K562 (cell line): Measurements from ENCODE around the gene DNAAF1. TPM values are rescaled to one million over a fixed set of nuclear protein-coding genes. Genes with fewer than 3 reads are reported as not detected.

Experiments used
- ATAC-seq: fragments of 200-7000 bp; cut with Tn5 transposase; 3 replicates; pipeline ENCODE4 v1.9.1; 2020; ENCODE audit warnings: moderate library complexity
- BruUV-seq: library from RNA; stranded (reverse); fragments of 400-500 nt; replicated peaks from 2 replicates; lab custom pipeline; 2021; lab: Mats Ljungman, UMichigan
- CTCF ChIA-PET: fragments of 300-600 bp; formaldehyde crosslinking; extraction: SDS; loops from one replicate; lab custom pipeline; 2021; ENCODE audit warnings: low intra/inter-chr PET ratio; lab: Yijun Ruan, JAX
- POLR2A ChIA-PET: fragments of 300-600, 350-650 bp; sonication (Branson Sonifier 250); formaldehyde crosslinking; extraction: SDS; loops from one replicate; lab custom pipeline; 2021; ENCODE audit warnings: antibody characterized with exemption, inconsistent platforms; lab: Yijun Ruan, JAX
- DNase-seq, 4 experiments: peaks; one replicate each; pipeline versions ENCODE4 v3.0.0 to v3.0.0-alpha.2; 2011 to 2018; ENCODE audit warnings: low spot score in 3 of 4, mixed read lengths in 3 of 4; ENCODE audit errors: extremely low read depth in 1 of 4
- FAIRE-seq: peaks from 2 replicates; lab custom pipeline; 2011; peaks lifted over from hg19 to GRCh38; lab: Jason Lieb, UNC
- H2AFZ ChIP-seq: 2 replicates; pipeline ENCODE4 v1.6.0; 2011; ENCODE audit warnings: low read depth, low read length, control low read depth, inconsistent platforms
- H3K27ac ChIP-seq: fragments of 200-600 bp; 3 replicates; pipeline ENCODE4 v1.8.0; 2011; ENCODE audit warnings: low read depth, mild to moderate bottlenecking, control low read depth, inconsistent platforms, low read length, moderate library complexity, mixed read lengths; ENCODE audit errors: extremely low read depth
- H3K27me3 ChIP-seq, 2 experiments: fragments of 300-600 bp in 1 of 2; 2 replicates in 1 of 2; 3 replicates in 1 of 2; pipeline versions ENCODE4 v1.6.0 to v1.8.0; 2011; ENCODE audit warnings: inconsistent platforms in 2 of 2, low read length in 2 of 2, mild to moderate bottlenecking in 1 of 2, mixed read lengths in 1 of 2, moderate library complexity in 1 of 2; ENCODE audit not compliant: control insufficient read depth in 2 of 2, insufficient read depth in 2 of 2
- H3K36me3 ChIP-seq: fragments of 300-600 bp; 3 replicates; pipeline ENCODE4 v1.8.0; 2011; ENCODE audit warnings: mild to moderate bottlenecking, low read length, inconsistent platforms; ENCODE audit not compliant: control insufficient read depth, insufficient read depth
- H3K4me1 ChIP-seq, 2 experiments: fragments of 200-600 bp in 1 of 2; replicated peaks in 1 of 2; 2 replicates in 1 of 2; 3 replicates in 1 of 2; pipeline versions ENCODE4 v1.5.1 to v1.8.0; 2011; ENCODE audit warnings: inconsistent platforms in 2 of 2, low read length in 2 of 2, mild to moderate bottlenecking in 1 of 2, mixed read lengths in 1 of 2, moderate library complexity in 1 of 2; ENCODE audit not compliant: control insufficient read depth in 2 of 2, insufficient read depth in 2 of 2
- H3K4me2 ChIP-seq: 2 replicates; pipeline ENCODE4 v1.6.1; 2011; ENCODE audit warnings: low read length, control low read depth, inconsistent platforms, mixed read lengths; ENCODE audit not compliant: insufficient read depth
- H3K4me3 ChIP-seq: fragments of 200-600 bp; sonication (generic), shearing (Covaris generic); 2 replicates; pipeline ENCODE4 v1.5.1; 2016; ENCODE audit warnings: control low read depth, inconsistent platforms
- H3K79me2 ChIP-seq: fragments of 200-600 bp; 3 replicates; pipeline ENCODE4 v1.8.0; 2011; ENCODE audit warnings: low read length, inconsistent platforms; ENCODE audit not compliant: control insufficient read depth, insufficient read depth
- H3K9ac ChIP-seq, 2 experiments: 2 replicates each; pipeline versions ENCODE4 v1.6.0 to v1.6.1; 2011; ENCODE audit warnings: low read depth in 2 of 2, low read length in 2 of 2, control low read depth in 1 of 2, inconsistent platforms in 1 of 2, mild to moderate bottlenecking in 1 of 2, mixed read lengths in 1 of 2; ENCODE audit not compliant: insufficient read depth in 1 of 2
- H3K9me1 ChIP-seq: one replicate; pipeline ENCODE4 v1.6.0; 2011; ENCODE audit warnings: inconsistent platforms, mild to moderate bottlenecking, low read length, moderate library complexity; ENCODE audit not compliant: control insufficient read depth, insufficient read depth
- H3K9me3 ChIP-seq: replicated peaks from 2 replicates; pipeline ENCODE4 v1.5.1; 2011; ENCODE audit warnings: low read depth, low read length, inconsistent platforms; ENCODE audit not compliant: control insufficient read depth, insufficient read depth
- H4K20me1 ChIP-seq: replicated peaks from 2 replicates; pipeline ENCODE4 v1.6.1; 2011; ENCODE audit warnings: low read length, inconsistent platforms, mixed read lengths; ENCODE audit not compliant: control insufficient read depth, insufficient read depth
- ATF1 ChIP-seq, 2 experiments: fragments of 450-650 bp in 1 of 2; IDR thresholded peaks; 2 replicates each; pipeline ENCODE4 v1.6.1; 2016; ENCODE audit warnings: missing compliant biosample characterization in 1 of 2, missing genetic modification characterization in 1 of 2
- CHD1 ChIP-seq: fragments of 200-600 bp; sonication (generic); IDR thresholded peaks from one replicate; pipeline ENCODE4 v1.6.1; 2012; ENCODE audit warnings: mild to moderate bottlenecking, moderate library complexity, low read length, inconsistent platforms
- HMGXB4 ChIP-seq: sonication (generic); formaldehyde crosslinking; IDR thresholded peaks from 2 replicates; pipeline ENCODE4 v1.8.1; 2023; ENCODE audit warnings: mild to moderate bottlenecking, missing genetic modification reagents
- HNRNPH1 ChIP-seq: fragments of 200-400 bp; formaldehyde crosslinking; optimal IDR thresholded peaks from 2 replicates; pipeline ENCODE3; 2017; ENCODE audit warnings: low read depth, mild to moderate bottlenecking, low read length, moderate library complexity
- HNRNPL ChIP-seq: fragments of 200-400 bp; formaldehyde crosslinking; IDR thresholded peaks from 2 replicates; pipeline ENCODE4 v1.6.1; 2017; ENCODE audit warnings: low read depth, mild to moderate bottlenecking, low read length
- ID3 ChIP-seq, 2 experiments: fragments of 250-450 bp in 1 of 2; fragments of 450-650 bp in 1 of 2; sonication (Bioruptor Pico) in 1 of 2; IDR thresholded peaks; 2 replicates each; pipeline versions ENCODE4 v1.6.1 to v1.8.0; 2016 to 2021; ENCODE audit warnings: mild to moderate bottlenecking in 2 of 2, moderate library complexity in 2 of 2, missing compliant biosample characterization in 1 of 2, missing genetic modification characterization in 1 of 2
- NBN ChIP-seq: fragments of 450-650 bp; IDR thresholded peaks from 2 replicates; pipeline ENCODE4 v1.6.1; 2016; ENCODE audit warnings: low read depth, mild to moderate bottlenecking
- NCOA1 ChIP-seq: fragments of 450-650 bp; IDR thresholded peaks from 2 replicates; pipeline ENCODE4 v1.6.1; 2016; ENCODE audit warnings: low read depth
- NCOR1 ChIP-seq: fragments of 450-650 bp; IDR thresholded peaks from 2 replicates; pipeline ENCODE4 v1.6.1; 2016; ENCODE audit warnings: mild to moderate bottlenecking, moderate library complexity
- POLR2AphosphoS5 ChIP-seq: IDR thresholded peaks from 2 replicates; pipeline ENCODE4 v1.6.1; 2011; ENCODE audit warnings: mild to moderate bottlenecking, low read depth, low read length, moderate library complexity; ENCODE audit not compliant: control insufficient read depth, insufficient read depth
- SMAD4 ChIP-seq: fragments of 250-450 bp; sonication (Bioruptor Pico); conservative IDR thresholded peaks from 2 replicates; pipeline ENCODE4 v1.8.0; 2021; ENCODE audit warnings: inconsistent platforms, mild to moderate bottlenecking, moderate library complexity
- TCF7 ChIP-seq: sonication (generic); IDR thresholded peaks from 2 replicates; pipeline ENCODE4 v1.6.1; 2016; ENCODE audit warnings: antibody characterized with exemption, borderline replicate concordance
- TEAD1 ChIP-seq, 2 experiments: fragments of 450-650 bp in 1 of 2; sonication (generic) in 1 of 2; formaldehyde crosslinking; IDR thresholded peaks; 2 replicates each; pipeline versions ENCODE4 v1.4.0 to v1.8.0; 2020 to 2022; ENCODE audit warnings: mild to moderate bottlenecking in 2 of 2, missing genetic modification reagents in 1 of 2
- ZNF175 ChIP-seq: fragments of 200-800 bp; sonication (Bioruptor generic); IDR thresholded peaks from 2 replicates; pipeline ENCODE4 v1.6.1; 2016; ENCODE audit warnings: low read depth, mild to moderate bottlenecking, missing genetic modification characterization, missing compliant biosample characterization
- ZNF263 ChIP-seq: sonication (generic); formaldehyde crosslinking; IDR thresholded peaks from 2 replicates; pipeline ENCODE4 v1.8.0; 2022; ENCODE audit warnings: mild to moderate bottlenecking, missing genetic modification reagents, borderline replicate concordance
- WGBS: fragments of 100-300 bp; shearing (Covaris generic); methylation state at CpG from one replicate; pipeline ENCODE4 v1.1.6; 2016; ENCODE audit warnings: low coverage, mixed read lengths; ENCODE audit not compliant: insufficient coverage; ENCODE audit errors: missing lambda C conversion rate; 5-methylcytosine and 5-hydroxymethylcytosine counted together
- in situ Hi-C: fragments of 300-500 bp; cut with MboI; formaldehyde crosslinking; loops from 4 replicates; pipeline ENCODE4 v1.15.0; 2018; ENCODE audit warnings: inconsistent platforms, mixed read lengths
- intact Hi-C: fragments of 100-400 bp; cut with micrococcal nuclease; formaldehyde crosslinking; loops from 2 replicates; pipeline ENCODE4 v1.14.2; 2022
- polyA plus RNA-seq, 8 experiments: library from polyadenylated mRNA; depleted of rRNA in 4 of 8; stranded (reverse) in 5 of 8; unstranded in 3 of 8; fragments of >200 nt; fragmentation: Nextera tagmentation in 2 of 8; fragmentation: Illumina TruSeq in 1 of 8; extraction: Ambion mirVana in 2 of 8; extraction: Trizol in 1 of 8; gene quantifications; 2 replicates each; pipeline versions ENCODE4 v1.2.1 to v1.2.3, GENCODE V29; 2011 to 2014; ENCODE audit warnings: inconsistent platforms in 1 of 8, missing spikeins in 1 of 8
- total RNA-seq, 7 experiments: library from RNA; depleted of rRNA in 6 of 7; stranded (reverse); fragments of >200 nt in 6 of 7; fragmentation: Illumina TruSeq in 2 of 7; extraction: Trizol in 2 of 7; gene quantifications; 2 replicates each; pipeline versions ENCODE4 v1.2.1 to v1.2.3, GENCODE V29; 2011 to 2021; ENCODE audit warnings: low replicate concordance in 1 of 7
- TF ChIP-seq, protein P1 (sequence below): fragments of 450-650 bp; formaldehyde crosslinking; IDR thresholded peaks from 2 replicates; pipeline ENCODE4 v1.4.0; 2022; ENCODE audit warnings: missing genetic modification characterization

Gene DNAAF1
- total and polyA plus RNA-seq, 9 of the 15 experiments (the other 6 are each of a cell fraction or from before 2014, with no cell fraction given), result 0.01 TPM; not detected in 8

- CTCF ChIA-PET, result no interaction called here
- POLR2A ChIA-PET, result interaction anchor here (0.6 to 10.0 kb wide), 21 partner anchors 10 to 404 kb away, joined by 3 to 145 read pairs (median 4); partner anchors contain the start of genes DNAAF1, HSDL1 and TAF1C
- Histone ChIP-seq H3K27me3 (no peaks in the 10 kb centered on the region), H3K36me3 (peaks cover 3% of the 10 kb centered on the region; the same call in 1 of the 3 replicates), H3K4me3 (peak overlapping the region; percentile 74), H3K9me1 (no peaks in the 10 kb centered on the region), H3K27ac (peak overlapping the region; percentile 90), H2AFZ (peak overlapping the region; percentile 95), H4K20me1 (no peaks in the 10 kb centered on the region; the same call in 1 of the 2 replicates), H3K4me1 (peaks cover 9 to 27% of the 10 kb centered on the region in 2 experiments; a peak in 3 of 5 replicates), H3K9ac (peak overlapping the region; percentile 94 to 100), H3K4me2 (peak overlapping the region; percentile 91), H3K9me3 (no peaks in the 10 kb centered on the region), H3K79me2 (peaks cover 55% of the 10 kb centered on the region)
- WGBS, result under 1% methylated on average over 55 of the region's 57 CpGs
- FAIRE-seq, result peak; percentile 89
- in situ Hi-C loops (no loop called here), intact Hi-C loops (loop anchor here (1.0 kb wide), 2 partner anchors 22 to 70 kb away; no protein-coding TSS in a partner anchor)
- peak in 2 of 4 experiments; percentile 75 to 91 for DNase-seq
- no TSS peak for BruUV-seq
- peak; percentile 75 for ATAC-seq
- TF ChIP-seq, protein P1, sequence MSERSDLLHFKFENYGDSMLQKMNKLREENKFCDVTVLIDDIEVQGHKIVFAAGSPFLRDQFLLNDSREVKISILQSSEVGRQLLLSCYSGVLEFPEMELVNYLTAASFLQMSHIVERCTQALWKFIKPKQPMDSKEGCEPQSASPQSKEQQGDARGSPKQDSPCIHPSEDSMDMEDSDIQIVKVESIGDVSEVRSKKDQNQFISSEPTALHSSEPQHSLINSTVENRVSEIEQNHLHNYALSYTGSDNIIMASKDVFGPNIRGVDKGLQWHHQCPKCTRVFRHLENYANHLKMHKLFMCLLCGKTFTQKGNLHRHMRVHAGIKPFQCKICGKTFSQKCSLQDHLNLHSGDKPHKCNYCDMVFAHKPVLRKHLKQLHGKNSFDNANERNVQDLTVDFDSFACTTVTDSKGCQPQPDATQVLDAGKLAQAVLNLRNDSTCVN (CRISPR knock-in tag), result 0 out of 2 replicates have a peak, but pooled peaks have one; percentile 33
- TF ChIP-seq TCF7 (peak; percentile 8; the same call in 1 of the 2 replicates), ZNF263 (peak; percentile 40; the same call in 1 of the 2 replicates), HNRNPH1 (no peak), CHD1 (peak; percentile 23), TEAD1 (CRISPR knock-in tag; IDR thresholded peaks at IDR 0.05) (peak in 1 of 2 experiments; percentile 82; a peak in 2 of 4 replicates), ATF1 (CRISPR knock-in tag; IDR thresholded peaks at IDR 0.05) (no peak), ATF1 (tag; IDR thresholded peaks at IDR 0.05) (peak; percentile 73; the same call in 1 of the 2 replicates), NBN (peak; percentile 76), ZNF175 (CRISPR knock-in tag) (peak; percentile 31; the same call in 1 of the 2 replicates), NCOA1 (peak; percentile 29; the same call in 1 of the 2 replicates), NCOR1 (peak; percentile 53), HNRNPL (no peak), SMAD4 (CRISPR knock-in tag) (peak; percentile 56; the same call in 1 of the 2 replicates), HMGXB4 (peak; percentile 61), POLR2AphosphoS5 (peak; percentile 67; the same call in 1 of the 2 replicates), ID3 (CRISPR knock-in tag; IDR thresholded peaks at IDR 0.05) (no peak), ID3 (tag; IDR thresholded peaks at IDR 0.05) (0 out of 2 replicates have a peak, but pooled peaks have one; percentile 16)
Measured at GRCh38 chr16:84115919-84116719, 29.0 kb upstream of the DNAAF1 start.
